Coronary artery (tissue), 2 donors: Measurements from ENCODE around the gene RHAG.

Source experiments
- DNase-seq: peaks from one replicate; pipeline ENCODE4 v3.0.0-alpha.2; 2017; ENCODE audit warnings: low spot score
- H3K27ac ChIP-seq, 2 donors: fragments of 200-600 bp; sonication (generic); one replicate each; pipeline ENCODE4 v1.5.1; 2016 to 2019
- H3K4me3 ChIP-seq: fragments of 200-600 bp; sonication (generic); 2 replicates; pipeline ENCODE4 v1.5.1; 2016; ENCODE audit warnings: mild to moderate bottlenecking, moderate library complexity
- CTCF ChIP-seq: fragments of 200-600 bp; sonication (generic); IDR thresholded peaks from one replicate; pipeline ENCODE4 v1.5.1; 2019; ENCODE audit warnings: antibody characterized with exemption

RHAG gene

GRCh38 chr6:49563006-49563886 lies 73.4 kb downstream of the RHAG start:
- no peak for DNase-seq
- no peak for TF ChIP-seq CTCF
- Histone ChIP-seq H3K27ac (no peak overlapping the region), H3K4me3 (no peak overlapping the region)

GRCh38 chr6:49558238-49558637 lies 78.4 kb downstream of the RHAG start:
- no peak for TF ChIP-seq CTCF
- no peak overlapping the region for H3K4me3 ChIP-seq
- no peak for DNase-seq
- no peak overlapping the region for H3K27ac ChIP-seq

- no peak for DNase-seq
- Histone ChIP-seq H3K27ac (no peak overlapping the region), H3K4me3 (no peak overlapping the region)
- no peak for TF ChIP-seq CTCF
Observed at GRCh38 chr6:49557177-49557576, 79.5 kb downstream of the RHAG start.

- Histone ChIP-seq H3K4me3 (no peak overlapping the region), H3K27ac (no peak overlapping the region)
- no peak for TF ChIP-seq CTCF
- no peak for DNase-seq
Observed at GRCh38 chr6:49556429-49556837, 80.2 kb downstream of the RHAG start.

- H3K4me3 ChIP-seq = no peak overlapping the region
Observed at GRCh38 chr6:49555951-49556350, 80.7 kb downstream of the RHAG start.

More at GRCh38 chr6:49555951-49556350, 80.7 kb downstream of the RHAG start:
- H3K27ac ChIP-seq = no peak overlapping the region
- TF ChIP-seq CTCF = no peak
- no peak for DNase-seq
